Cardiac muscle cell (in vitro differentiated cells and primary cell): ENCODE measurements around the gene THOC6. TPM values are rescaled to one million over a fixed set of nuclear protein-coding genes. Genes with fewer than 3 reads are reported as not detected.

Experiments
- DNase-seq, 2 donors: peaks; one replicate each; pipeline versions ENCODE4 v3.0.0 to v3.0.0-alpha.2; 2010 to 2017; ENCODE audit warnings: low read depth in 1 of 2, low spot score in 1 of 2
- H3K27ac ChIP-seq: fragments of 200-600 bp; sonication (generic); 2 replicates; pipeline ENCODE4 v1.5.1; 2016
- H3K27me3 ChIP-seq: fragments of 200-600 bp; sonication (generic); 2 replicates; pipeline ENCODE4 v1.6.0; 2016; ENCODE audit warnings: control low read depth
- H3K36me3 ChIP-seq: fragments of 200-600 bp; sonication (generic); 2 replicates; pipeline ENCODE4 v1.5.1; 2016; ENCODE audit warnings: control low read depth
- H3K4me1 ChIP-seq: fragments of 200-600 bp; sonication (generic); 2 replicates; pipeline ENCODE4 v1.8.1; 2017; ENCODE audit warnings: low read depth, mild to moderate bottlenecking, mixed run types
- H3K4me3 ChIP-seq: fragments of 200-600 bp; sonication (generic); 2 replicates; pipeline ENCODE4 v1.5.1; 2016; ENCODE audit warnings: mild to moderate bottlenecking
- H3K9me3 ChIP-seq: fragments of 200-600 bp; sonication (generic); 2 replicates; pipeline ENCODE4 v1.5.1; 2017; ENCODE audit warnings: low read depth, mild to moderate bottlenecking, control low read depth
- CTCF ChIP-seq: IDR thresholded peaks from 2 replicates; pipeline ENCODE4 v1.5.1; 2012; ENCODE audit warnings: low read depth, mild to moderate bottlenecking, low read length
- polyA plus RNA-seq: library from polyadenylated mRNA; unstranded; fragments of >200 nt; fragmentation: Nextera tagmentation; extraction: Ambion mirVana; gene quantifications from 2 replicates; pipeline ENCODE4 v1.2.1, GENCODE V29; 2016
- total RNA-seq: library from RNA; depleted of rRNA; stranded (reverse); fragments of >200 nt; gene quantifications from 2 replicates; pipeline ENCODE4 v1.2.3, GENCODE V29; 2016

The THOC6 gene
- total and polyA plus RNA-seq, 2 experiments from 2014 or later: 36.9 to 61.3 TPM

DNA sequence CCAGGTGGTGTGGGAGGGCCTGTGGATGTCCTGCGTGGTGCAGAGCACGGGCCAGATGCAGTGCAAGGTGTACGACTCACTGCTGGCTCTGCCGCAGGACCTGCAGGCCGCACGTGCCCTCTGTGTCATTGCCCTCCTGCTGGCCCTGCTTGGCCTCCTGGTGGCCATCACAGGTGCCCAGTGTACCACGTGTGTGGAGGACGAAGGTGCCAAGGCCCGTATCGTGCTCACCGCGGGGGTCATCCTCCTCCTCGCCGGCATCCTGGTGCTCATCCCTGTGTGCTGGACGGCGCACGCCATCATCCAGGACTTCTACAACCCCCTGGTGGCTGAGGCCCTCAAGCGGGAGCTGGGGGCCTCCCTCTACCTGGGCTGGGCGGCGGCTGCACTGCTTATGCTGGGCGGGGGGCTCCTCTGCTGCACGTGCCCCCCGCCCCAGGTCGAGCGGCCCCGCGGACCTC lies 10.3 kb upstream of the THOC6 start:
- no peaks in the 10 kb centered on the region for H3K27me3 ChIP-seq
- no peak overlapping the region for H3K4me3 ChIP-seq
- peaks cover 36% of the 10 kb centered on the region for H3K4me1 ChIP-seq
- no peak overlapping the region for H3K27ac ChIP-seq
- no peak for DNase-seq
- no peak for TF ChIP-seq CTCF
- no peaks in the 10 kb centered on the region for H3K9me3 ChIP-seq
- no peaks in the 10 kb centered on the region for H3K36me3 ChIP-seq

DNA sequence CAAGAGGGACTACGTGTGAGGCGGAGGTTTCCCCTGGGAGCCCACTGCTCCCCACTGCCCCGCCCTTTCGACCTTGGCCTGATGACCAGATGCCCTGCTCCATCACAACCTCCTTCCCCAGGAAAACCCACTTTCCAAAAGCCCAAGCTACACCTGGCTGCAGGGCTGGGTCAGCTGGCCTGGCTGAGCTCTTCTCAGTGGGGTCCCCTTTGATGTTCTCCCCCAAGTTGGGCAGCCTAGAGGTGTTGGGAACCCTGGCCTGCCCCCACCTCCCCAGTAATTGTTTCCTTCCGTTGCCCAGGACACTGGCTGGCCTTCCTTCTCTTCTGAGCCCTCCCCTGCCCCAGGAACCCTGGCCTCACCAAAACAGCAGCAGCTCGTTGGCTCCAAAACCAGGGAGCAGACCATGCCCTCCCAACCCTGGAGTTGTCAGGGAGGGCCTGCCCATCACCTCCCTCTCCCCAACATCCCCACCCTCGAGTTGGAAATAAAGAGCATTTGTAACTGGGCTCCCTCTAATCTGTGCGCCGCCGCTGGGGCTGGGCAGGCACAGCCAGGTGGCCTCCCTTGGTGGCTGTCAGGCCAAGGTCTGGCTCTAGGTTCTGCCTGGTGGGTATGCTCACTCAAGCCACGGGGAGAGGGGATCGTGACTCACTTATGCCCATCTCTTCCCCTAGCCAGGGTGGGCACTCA lies 9.7 kb upstream of the THOC6 start:
- no peaks in the 10 kb centered on the region for H3K9me3 ChIP-seq
- no peak for DNase-seq
- TF ChIP-seq CTCF: no peak
- peaks cover 31% of the 10 kb centered on the region for H3K4me1 ChIP-seq
- H3K36me3 ChIP-seq: no peaks in the 10 kb centered on the region
- H3K27ac ChIP-seq: no peak overlapping the region
- no peak overlapping the region for H3K4me3 ChIP-seq
- no peaks in the 10 kb centered on the region for H3K27me3 ChIP-seq

- no peak for TF ChIP-seq CTCF
- Histone ChIP-seq H3K27ac (no peak overlapping the region), H3K36me3 (no peaks in the 10 kb centered on the region), H3K9me3 (no peaks in the 10 kb centered on the region), H3K4me1 (peaks cover 24% of the 10 kb centered on the region), H3K27me3 (no peaks in the 10 kb centered on the region), H3K4me3 (no peak overlapping the region)
- DNase-seq: no peak
These were observed 8.9 kb upstream of the THOC6 start for GRCh38 chr16:3014971-3015370.

DNA sequence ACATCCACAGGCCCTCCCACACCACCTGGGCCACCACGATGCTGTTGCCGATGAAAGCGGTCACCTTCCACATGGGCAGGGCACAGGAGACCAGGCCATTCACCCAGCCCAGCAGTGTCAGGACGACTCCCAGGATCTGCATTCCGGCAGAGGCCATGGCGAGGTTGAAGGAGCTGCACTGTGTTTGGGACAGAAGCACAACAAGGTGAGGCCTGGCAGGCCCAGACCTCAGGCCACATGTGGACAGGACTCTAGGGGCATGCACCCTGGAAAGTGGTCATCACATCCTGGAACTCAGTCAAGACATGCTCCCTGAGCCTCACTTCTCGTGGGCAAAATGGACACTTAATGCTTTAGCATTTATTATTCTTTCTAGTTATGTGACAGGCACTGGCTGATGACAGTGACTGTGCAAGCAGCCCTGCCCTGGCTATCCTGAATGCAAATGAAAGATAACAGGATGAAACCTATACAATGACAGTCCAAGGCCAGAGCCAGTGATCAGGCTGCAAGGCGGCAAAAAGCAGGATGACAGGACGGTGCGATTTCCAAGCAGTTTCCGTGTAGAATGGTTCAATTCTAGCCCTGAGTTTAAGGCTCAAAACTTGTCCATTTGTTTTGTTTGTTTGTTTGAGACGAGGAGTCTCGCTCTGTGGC lies 7.8 kb upstream of the THOC6 start:
- Histone ChIP-seq H3K36me3 (no peaks in the 10 kb centered on the region), H3K27me3 (no peaks in the 10 kb centered on the region), H3K27ac (no peak overlapping the region), H3K4me3 (no peak overlapping the region), H3K9me3 (no peaks in the 10 kb centered on the region), H3K4me1 (peaks cover 16% of the 10 kb centered on the region)
- TF ChIP-seq CTCF: no peak
- no peak for DNase-seq

DNA sequence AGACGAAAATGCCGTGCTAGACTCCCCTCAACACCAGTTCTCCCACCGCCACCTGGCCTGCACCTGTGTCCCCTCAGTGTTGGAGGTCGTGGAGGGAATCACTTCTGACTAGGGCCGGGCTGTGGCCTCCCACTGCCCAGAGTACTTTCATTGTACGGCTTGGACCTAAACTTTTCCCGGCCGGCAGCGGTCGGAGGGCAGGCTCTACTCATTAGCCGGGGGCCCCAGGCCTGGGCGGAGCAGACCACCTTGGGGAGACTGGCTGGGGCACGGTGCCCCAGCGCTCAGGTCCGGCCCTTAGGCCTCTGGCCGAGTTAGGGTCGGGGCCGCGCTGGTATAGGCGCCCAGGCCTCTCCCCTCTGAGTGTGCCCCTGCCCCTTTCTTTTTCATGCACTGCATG lies 6.5 kb upstream of the THOC6 start:
- peak overlapping the region; percentile 76 for H3K4me3 ChIP-seq
- H3K9me3 ChIP-seq: no peaks in the 10 kb centered on the region
- peak overlapping the region; percentile 87 for H3K27ac ChIP-seq
- peaks cover 18% of the 10 kb centered on the region for H3K4me1 ChIP-seq
- TF ChIP-seq CTCF: no peak
- DNase-seq: no peak
- H3K27me3 ChIP-seq: no peaks in the 10 kb centered on the region
- H3K36me3 ChIP-seq: no peaks in the 10 kb centered on the region
